Measurements from ENCODE around the gene MORN1.
"Not testable (repeated sequence)": the region's sequence is repeated elsewhere in the genome, so short reads cannot be mapped to it uniquely, and the experiment has no call there.

The MORN1 gene

DNA sequence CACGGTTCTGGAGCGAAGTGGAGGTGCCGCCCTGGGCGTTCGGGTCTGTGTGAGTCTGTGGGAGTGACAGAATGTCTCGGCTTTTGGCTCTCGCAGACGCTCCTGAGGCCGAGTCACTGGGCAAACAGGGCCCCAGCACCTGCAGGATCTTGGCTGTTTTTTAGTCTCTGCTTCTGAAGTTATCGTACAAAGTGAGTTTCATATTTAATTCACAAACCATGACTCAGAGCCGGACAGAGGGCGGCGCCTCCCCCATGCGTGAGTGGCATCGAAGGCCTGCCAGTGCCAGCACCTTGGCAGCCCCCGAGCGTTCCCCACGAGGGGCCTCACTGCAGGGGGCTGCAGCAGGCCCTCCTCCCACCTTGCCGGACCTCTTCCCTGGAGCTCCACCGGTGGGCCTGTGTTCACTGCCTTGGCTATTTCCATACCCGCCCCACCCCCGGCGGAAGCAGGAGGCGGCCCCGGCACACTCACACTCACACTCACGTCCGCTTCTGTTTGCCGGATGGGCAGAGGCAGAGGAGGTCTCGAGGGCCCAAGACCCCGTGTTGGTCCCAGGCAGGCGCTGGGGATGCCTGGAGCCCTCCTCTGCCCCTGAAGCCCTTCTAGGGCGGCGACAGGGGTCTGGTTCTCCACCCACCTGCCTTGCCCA is 56.3 kb downstream of the MORN1 start:
- no peak for DNase-seq

DNA sequence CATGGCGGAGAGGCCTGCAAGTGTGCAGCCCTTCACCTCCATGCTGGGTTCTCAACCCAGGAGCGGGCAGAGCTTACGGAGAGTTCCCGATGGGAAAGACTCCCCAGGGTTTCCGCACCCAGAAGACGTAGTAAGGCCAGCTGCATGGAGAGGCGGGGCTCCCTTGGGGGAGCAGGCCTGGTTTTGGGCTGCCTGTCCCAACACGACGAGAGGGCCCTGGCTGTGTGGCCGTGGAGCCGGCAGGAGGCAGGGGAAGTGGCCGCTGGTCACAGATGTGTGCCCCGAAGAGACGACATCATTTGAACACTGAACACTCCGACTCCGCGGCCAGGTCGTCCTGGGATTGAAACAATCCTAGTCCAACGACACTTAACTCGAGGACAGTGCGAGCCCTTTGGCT is 57.0 kb downstream of the MORN1 start:
- DNase-seq, result no peak

DNA sequence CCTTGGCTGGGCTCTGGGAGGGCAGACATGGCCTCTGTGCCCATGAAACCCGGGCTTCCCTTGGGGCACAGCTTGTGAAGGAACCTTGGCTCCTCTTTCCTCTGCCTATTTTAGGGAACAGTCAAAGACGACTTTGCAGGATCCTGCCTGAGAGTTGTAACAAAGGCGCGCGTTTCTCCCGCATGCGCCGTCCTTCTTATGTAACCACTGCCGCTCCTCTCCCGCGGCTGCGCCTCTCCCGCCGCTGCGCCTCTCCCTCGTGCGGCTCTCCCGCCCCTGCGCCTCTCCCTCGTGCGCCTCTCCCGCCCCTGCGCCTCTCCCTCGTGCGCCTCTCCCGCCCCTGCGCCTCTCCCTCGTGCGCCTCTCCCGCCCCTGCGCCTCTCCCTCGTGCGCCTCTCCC is 59.8 kb downstream of the MORN1 start:
- not testable (repeated sequence) for DNase-seq

DNA sequence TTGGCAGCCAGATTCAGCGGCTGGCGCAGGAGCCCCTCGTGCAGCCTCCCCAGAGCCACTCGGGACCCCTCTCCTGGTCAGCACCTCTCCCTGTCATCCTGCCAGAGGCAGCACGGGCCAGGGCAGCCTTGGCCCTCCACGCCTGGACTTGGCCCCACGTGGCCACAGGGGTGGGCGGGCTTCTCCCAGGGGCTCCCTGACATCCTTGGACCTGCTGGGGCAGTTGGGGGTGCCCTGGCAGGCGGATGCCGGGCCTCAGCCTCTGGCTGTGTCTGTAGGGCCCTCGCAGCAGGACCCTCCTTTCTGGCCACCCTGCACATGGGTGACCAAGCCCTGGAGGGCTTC is 60.2 kb downstream of the MORN1 start:
- DNase-seq, result no peak

DNA sequence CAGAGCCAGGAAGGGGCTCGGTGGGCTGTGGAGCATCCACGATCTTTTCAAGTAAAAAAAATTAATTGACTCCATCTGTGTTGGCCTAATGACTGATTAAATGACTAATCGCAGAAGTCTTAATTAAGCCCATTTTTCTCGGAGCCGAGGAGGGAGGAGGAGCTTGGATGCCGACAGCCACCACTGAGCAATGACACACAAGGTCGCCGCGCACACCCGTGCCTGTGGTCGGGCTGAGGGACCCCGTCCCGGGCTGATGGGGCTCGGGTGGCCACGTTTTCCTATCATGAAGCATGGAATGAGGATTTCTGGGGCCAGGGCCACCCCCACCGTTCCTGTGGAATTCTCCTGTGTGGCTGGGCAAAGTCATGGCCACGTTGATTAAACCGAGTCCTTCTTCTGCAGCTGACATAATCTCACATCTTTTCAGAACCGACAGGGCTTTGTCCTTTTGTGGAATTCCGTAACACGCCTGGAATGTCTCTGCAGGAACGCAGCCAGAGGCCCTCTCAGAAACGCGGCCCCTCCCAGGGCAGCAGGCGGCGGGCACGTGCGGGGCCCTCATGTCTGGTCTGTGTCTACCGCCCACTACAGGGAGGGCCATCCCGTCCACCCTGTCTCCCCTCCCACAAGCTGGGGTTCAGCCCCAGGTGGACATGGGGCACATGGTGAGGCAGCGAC is 60.7 kb downstream of the MORN1 start:
- no peak for DNase-seq

DNA sequence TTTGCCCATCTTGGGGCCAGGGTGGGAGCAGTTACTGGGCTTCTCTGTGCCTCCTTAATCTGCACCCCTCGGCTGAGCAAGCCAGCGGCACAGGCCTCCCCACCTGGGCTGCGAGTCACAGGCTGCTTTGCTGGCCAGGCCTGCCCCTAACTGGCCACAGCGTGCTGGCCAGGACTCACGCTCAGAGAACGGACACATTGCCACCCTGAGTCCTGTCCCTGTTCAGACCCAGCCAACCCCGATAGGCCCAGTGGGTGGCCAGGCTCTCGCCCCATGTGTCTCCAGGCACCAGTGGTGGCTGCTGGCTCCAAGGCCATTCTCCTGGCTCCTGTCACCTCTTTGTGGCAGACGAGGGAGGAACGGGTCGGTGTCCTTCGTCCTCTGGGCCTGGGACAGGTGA is 61.3 kb downstream of the MORN1 start:
- no peak for DNase-seq

DNA sequence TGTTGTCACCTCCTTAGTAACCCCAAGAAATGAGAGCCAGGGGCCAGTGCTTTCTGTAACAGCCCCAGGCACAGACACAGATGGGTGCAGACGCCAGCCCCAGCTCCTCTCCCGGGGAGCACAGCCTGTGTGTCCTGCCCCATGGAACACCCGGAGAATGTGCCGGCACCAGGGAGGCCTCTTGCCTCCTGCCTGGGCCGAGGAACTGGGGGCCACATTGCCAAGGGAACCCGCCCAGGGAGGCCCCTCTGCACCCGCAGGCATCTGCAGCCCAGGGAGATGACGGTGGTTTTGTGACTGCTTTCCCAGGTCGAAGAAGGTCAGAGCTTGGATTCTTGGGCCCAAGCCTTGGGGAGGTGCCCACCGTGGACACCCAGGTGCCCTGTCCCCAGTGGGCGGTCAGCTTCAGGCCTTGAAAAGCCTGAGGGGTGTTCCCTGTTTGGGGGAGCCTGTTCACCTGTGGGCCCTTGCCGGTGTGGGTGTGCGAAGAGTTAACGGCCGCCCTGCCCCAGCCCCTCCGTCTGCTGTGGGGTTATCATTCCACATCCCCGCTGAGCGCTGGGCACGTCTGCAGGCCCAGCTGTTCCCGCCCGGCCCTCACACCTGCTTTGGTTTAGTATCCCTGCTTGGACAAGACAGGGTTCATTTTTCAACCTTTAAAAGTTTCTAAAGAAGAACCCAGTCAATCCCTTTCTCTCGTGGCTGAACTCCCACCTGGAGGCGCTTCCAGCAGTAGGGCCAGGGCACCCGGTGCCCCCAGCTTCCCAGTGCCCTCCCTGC is 62.5 kb downstream of the MORN1 start:
- no peak for DNase-seq

DNA sequence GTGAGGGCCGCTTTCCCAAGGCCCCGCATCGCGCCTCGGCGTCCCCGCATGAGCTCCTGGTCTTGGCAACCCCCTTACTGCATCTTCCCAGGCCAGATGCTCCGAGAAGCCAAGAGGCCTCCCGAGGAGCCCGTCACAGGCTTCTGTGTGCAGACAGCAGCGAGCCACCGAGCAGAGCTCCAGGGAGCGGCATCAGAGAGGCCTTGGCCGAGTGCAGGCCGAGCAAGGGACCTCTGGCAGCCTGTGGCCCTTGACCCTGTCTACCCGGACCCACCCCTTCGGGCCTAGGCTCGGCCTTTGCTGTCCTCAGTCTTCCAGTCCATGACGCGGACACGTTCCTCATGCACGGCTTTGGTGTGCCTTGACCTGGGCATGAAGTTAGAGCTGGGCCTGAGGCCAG is 63.5 kb downstream of the MORN1 start:
- DNase-seq, result no peak

DNA sequence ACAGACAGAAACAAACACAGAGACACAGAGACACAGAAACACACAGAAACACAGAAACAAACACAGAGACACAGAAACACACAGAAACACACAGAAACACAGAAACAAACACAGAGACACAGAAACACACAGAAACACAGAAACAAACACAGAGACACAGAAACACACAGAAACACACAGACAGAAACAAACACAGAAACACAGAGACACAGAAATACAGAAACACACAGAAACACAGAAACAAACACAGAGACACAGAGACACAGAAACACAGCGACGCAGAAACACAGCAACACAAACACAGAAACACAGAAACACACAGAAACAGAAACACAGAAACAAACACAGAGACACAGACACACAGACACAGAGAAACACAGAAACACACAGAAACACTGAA is 64.2 kb downstream of the MORN1 start:
- DNase-seq, result not testable (repeated sequence)

DNA sequence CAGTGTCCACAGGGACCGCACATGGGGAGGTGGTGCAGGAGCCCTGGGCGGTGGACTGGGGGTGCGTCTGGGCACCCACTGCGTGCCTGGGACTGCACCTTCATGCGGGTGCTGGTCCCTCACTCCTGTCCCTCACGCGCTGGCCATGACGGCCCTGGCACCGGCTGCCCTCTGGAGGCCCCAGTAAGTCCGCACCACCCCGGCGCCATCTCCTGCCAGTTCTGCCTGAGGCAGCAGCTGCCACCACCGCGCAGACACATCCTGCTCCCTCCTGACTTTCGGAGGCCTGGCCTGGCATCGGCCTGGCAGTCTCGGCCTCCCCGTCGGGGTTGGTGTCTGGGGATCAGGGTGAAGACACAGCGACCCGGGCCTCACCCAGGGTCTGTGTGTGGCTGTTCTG is 64.8 kb downstream of the MORN1 start:
- DNase-seq, result no peak

DNA sequence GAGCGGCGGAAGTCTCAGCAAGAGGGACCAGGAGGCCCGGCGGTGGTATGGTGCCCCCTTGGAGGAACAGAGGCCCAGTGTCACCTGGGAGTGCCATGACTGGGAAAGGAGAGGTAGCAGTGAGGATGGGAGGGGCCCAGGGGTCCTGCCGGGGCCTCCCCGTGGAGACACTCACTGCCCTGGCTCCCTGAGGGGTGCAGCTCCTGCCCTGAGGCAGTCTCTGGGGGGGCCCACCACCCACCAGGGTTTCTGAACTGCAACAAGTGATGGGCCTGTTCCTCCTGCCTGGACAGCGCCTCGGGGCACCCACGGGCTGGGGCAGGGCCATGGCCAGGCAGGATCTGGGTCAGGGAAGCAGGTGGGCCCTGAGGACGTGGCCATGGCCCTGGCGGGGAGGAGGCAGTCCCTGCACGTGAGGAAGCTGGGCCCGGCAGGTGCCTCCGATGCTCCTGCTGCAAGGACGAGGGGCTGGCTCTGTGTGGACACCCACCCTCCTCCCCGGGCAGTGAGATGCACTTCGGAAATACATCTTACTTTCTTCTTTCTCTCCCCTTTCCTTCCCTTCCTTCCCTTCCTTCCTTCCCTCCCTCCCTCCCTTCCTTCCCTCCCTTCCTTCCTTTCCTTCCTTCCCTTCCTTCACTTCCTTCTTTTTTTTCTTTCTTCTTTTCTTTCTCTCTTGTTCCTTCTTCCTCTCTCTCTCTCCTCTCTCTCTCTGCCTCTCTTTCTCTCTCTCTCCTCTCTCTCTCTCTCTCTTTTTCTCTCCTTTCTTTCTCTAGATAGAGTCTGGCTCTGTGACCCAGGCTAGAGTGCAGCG is 66.6 kb downstream of the MORN1 start:
- DNase-seq, result no peak

DNA sequence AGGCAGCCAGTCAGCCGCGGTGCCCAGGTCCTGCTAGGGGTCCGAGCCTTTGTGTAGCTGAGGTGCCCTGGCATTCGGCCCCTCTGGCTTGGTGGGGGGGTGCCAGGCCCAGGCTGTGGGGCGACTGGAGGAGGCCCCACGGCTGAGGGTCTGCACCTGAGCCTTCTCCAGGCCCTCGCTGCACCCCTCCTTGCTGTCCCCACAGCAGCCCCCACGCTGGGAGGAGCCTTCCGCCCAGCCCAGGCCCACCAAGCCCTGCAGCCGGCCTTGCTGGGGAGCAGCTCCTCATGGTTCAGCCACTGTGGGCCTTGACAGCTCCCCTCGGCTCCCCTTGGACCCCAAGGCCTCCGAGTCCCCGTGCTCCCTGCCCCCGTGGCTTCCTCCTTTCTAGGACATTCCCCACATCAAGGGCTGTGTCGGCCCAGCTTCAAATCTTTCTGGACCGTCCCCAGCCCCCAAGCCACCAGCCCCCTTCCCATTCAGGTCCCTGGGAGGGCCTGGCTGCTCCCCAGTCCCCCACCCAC is 67.8 kb downstream of the MORN1 start:
- DNase-seq, result no peak

DNA sequence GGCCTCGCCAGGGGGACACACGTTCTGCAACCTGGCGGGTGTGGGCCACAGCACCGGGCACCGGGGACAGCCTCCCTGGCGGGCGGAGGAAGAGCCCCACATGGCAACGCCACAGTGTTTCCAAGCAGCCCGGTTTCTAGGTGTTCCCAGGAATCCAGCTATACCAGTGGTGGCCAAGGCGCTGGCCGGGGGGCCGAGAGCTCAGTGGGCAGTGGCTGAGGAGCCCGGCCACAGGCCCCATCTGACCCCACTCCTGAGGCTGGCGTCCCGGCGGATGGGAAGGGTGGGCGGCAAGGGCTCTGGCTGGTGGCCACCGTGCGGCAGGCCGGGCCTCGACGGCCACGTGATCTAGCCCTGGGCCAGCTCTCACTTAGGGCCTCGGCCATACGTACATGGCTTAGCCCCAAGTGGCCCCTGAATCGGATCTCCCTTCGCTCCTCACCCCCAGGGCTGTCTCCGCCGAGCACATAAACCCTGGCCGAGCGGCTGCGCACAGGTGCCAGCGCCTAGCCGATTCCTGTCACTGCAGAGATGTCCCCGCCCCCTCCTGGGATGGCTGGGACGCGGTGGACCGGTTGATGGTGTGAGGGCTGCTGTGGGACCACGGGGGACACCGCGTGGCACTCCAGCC is 68.7 kb downstream of the MORN1 start:
- no peak for DNase-seq

DNA sequence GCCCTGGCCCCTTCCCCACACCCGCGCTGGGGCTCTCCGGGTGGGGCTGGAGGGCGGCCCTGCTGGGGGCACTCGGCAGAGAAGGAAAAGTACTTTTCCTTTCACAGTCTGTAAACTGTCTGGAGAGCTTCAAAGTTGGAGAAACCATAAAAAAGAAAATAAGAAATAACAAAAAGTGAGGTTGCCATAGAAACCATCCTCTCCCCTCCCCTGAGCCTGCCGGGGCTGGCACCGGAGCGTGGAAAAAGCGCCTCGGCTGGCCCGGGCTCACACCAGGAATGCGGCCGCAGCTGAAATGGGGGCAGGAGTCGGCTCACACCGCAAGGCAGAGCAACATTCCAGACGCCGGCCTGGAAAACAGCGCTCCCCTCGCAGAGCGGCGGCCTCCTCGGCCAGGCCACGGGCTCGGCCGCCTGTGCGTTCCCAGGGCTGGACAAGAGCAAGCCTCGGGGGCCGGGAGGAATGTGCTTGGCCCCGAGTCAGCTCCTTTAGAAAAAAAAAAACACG is 69.2 kb downstream of the MORN1 start:
- no peak for DNase-seq

DNA sequence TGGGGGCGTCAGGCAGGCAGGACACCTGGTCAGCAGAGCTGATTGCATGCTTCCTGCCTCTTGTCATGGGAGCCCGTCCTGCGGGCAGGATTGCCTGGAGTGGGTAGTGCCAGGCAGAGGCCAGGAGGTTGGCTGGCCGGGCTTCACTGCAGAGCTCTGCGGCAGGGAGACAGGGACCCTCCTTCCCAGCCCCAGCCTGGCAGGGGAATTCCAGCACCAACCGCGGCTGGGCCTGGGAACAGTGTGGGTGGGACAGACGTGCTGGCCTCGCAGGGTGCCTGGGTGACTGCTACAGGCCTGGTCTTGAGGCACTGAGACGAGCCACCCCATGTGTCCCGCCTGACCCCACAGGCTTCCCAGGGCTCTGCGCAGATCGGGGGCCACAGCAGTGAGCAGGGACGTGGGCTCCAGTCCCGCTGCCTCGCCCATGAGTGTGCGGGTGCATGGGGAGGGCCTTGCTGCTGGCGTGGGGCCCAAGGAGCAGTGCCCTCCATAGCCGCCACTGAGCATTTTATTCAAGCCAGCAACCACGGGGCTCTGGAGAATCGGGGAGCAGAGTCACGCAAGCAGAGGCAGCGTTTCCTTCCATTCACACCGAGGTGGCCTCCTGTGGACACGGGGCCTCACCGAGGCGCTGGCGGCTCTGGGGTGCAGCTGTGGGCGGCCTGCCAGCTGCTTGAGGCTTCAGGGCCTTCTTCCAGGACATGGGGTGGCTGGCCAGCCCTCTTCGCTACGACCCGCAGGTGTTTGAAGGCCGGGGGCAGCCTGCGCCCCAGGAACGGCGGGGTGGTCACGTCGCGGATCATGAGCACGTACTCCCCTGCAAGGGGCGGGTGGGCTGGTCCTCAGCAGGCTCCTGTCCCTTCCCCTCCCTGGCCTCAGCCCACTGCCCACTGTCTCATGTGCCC is 70.3 kb downstream of the MORN1 start:
- no peak for DNase-seq

DNA sequence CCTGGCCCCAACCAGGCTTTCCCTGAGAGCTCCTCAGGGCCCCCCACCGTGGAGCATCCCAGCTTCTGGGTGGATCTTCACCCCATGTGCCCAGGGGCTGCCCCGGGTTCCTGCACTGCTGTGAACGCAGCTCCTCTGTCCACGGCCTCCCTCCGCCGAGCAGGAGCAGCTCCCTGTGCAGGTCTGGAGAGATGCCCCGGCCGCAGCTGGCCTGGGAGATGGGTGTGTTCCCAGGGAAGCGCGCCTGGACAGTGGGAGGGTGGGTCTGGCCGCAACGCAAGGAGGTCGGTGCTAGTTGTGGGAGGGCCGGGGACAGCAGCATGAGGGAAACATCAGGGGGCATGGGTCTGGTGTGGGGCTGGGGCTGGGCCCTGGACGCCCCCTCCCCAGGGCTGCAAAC is 71.3 kb downstream of the MORN1 start:
- no peak for DNase-seq

DNA sequence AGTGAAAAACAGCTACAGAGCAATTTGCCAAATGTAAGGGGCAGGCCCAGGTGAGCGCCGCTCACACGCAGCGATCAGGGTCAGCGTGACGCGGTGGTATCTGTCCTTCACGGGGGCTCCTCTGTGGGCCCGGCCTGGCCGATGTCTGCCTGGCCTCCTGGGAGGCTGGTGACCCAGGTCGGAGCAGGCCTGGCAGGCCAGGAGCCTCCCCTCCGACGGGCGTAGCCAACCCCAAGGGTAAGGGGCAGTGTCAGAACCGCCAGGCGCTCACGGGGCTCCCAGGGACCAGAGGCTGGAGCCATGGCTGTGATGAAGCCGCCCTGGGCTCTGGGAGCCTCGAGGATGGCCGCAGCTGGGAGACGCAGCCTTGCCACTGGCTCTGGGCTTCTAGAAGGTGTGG is 72.1 kb downstream of the MORN1 start:
- DNase-seq, result no peak

DNA sequence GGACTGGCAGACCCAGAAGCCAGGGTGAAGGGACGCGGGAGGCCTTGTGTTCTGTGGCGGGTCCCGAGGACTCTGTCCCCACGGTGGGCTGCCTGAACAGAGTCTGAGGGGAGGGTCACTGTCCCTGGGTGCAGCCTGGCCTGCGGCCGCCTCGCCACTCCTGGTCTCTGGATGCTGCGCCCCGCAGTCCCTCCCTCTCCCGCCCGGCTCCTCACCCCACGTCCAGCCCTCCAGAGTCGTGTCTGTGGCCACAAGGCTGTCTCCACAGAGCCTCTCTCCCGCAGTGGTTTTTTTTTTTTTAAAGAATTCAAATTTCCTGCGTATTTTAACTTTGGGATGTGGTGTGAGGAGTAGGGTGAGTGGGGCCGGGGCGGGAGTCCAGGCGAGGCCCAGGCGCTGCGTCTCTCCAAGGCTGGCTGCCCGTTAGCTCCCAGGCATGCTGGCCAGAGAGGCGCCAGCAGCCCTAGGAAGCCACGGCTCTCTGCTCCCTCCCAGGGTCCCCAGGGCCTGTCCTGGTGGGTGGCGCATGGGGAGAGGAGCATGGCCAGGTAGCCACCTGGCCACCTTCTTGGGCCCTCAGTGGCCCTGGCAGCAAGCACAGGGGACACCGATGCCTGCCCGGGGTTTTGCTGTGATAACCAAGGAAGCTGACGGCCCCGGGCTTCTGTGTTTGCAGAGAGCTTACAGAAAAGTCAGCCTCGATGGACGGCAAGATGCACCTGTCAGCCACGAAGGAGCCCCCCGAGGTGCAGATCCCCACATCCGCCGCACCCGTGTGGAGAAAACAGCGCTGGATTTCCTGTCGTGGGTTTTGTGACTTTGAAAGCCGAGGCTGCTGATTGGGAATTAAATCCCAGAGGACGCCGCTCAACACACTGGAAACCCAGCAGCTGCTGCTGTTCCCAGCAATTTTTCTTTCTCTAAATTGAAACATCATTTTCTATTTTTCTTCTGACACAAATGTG is 72.8 kb downstream of the MORN1 start:
- no peak for DNase-seq

DNA sequence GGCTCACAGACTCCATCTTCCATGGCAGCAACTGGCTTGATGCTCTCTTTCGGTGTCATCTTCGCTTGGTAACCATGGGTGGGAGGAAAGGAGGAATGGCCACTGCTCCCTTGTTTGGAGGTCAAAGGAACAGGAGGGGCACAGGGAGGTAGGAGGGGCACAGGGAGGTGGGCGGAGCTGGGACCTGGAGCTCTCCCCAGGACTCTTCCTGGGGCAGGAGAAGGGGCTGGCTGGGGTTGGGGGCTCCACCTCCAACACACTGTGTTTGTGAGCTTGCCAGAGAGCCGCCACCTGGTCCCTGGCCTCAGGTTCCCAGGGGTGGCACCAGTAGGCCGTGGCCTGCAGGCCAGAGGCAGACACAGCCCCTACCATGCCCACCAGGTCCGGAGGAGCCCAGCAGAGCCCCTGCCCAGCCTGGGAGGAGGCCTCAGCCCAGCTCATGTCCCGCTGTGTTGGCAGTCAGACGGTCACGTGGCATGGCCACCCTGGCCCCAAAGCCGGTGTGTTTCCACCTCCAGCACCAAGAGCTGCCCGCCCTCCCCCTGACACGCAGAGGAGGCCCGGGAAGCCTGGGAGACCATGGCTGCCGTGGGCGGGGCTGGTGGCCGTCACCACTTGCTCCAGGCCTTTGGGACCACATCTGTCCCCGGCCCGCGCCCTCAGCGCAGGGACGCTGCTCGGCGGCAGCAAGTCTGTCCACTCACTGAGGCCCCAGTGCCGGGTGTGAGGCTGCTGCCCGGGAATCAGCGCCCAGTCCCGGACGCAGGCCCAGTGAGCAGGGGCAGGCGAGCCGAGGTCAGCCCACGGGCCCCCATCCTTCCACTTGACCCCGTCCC is 73.9 kb downstream of the MORN1 start:
- no peak for DNase-seq

Measured in inflammatory macrophage treated with lipopolysaccharide for 4 hours (primary cell).